DND-41 (cell line): ENCODE measurements around the gene MLH1.
"Not testable (repeated sequence)": the region's sequence is repeated elsewhere in the genome, so short reads cannot be mapped to it uniquely, and the experiment has no call there.

Source experiments
- ATAC-seq: fragments of 200-7000 bp; cut with Tn5 transposase; 3 replicates; pipeline ENCODE4 v1.9.1; 2021; ENCODE audit warnings: low read depth; ENCODE audit not compliant: insufficient read depth
- DNase-seq: peaks from one replicate; pipeline ENCODE4 v3.0.0-alpha.2; 2020
- H2AFZ ChIP-seq: 2 replicates; pipeline ENCODE4 v1.6.0; 2012; ENCODE audit warnings: low read depth, low read length
- H3K27ac ChIP-seq: 2 replicates; pipeline ENCODE4 v1.5.1; 2012; ENCODE audit warnings: low read length, inconsistent platforms
- H3K27me3 ChIP-seq: fragments of 200-600 bp; sonication (generic); 2 replicates; pipeline ENCODE4 v1.6.0; 2012; ENCODE audit warnings: low read length, mild to moderate bottlenecking, inconsistent platforms; ENCODE audit not compliant: insufficient read depth, poor library complexity
- H3K36me3 ChIP-seq: 2 replicates; pipeline ENCODE4 v1.5.1; 2012; ENCODE audit warnings: low read length, inconsistent platforms; ENCODE audit not compliant: insufficient read depth
- H3K4me1 ChIP-seq: 2 replicates; pipeline ENCODE4 v1.5.1; 2012; ENCODE audit warnings: mild to moderate bottlenecking, low read length; ENCODE audit not compliant: insufficient read depth
- H3K4me2 ChIP-seq: 2 replicates; pipeline ENCODE4 v1.6.0; 2012; ENCODE audit warnings: mild to moderate bottlenecking, moderate library complexity, low read length, inconsistent platforms; ENCODE audit not compliant: insufficient read depth
- H3K4me3 ChIP-seq, 2 experiments: fragments of 200-600 bp in 1 of 2; shearing (Covaris generic) in 1 of 2; 2 replicates each; pipeline ENCODE4 v1.5.1; 2012 to 2016; ENCODE audit warnings: inconsistent platforms in 2 of 2, low read length in 2 of 2, mild to moderate bottlenecking in 2 of 2, low read depth in 1 of 2, moderate library complexity in 1 of 2
- H3K79me2 ChIP-seq: 2 replicates; pipeline ENCODE4 v1.6.0; 2012; ENCODE audit warnings: low read length, inconsistent platforms; ENCODE audit not compliant: insufficient read depth
- H3K9ac ChIP-seq: 2 replicates; pipeline ENCODE4 v1.6.0; 2012; ENCODE audit warnings: low read depth, mild to moderate bottlenecking, inconsistent platforms, low read length, moderate library complexity
- H3K9me3 ChIP-seq: 2 replicates; pipeline ENCODE4 v1.5.1; 2012; ENCODE audit warnings: low read length, moderate library complexity, mild to moderate bottlenecking, inconsistent platforms; ENCODE audit not compliant: insufficient read depth, severe bottlenecking
- H4K20me1 ChIP-seq: 2 replicates; pipeline ENCODE4 v1.6.0; 2012; ENCODE audit warnings: low read length; ENCODE audit not compliant: insufficient read depth
- CTCF ChIP-seq: IDR thresholded peaks from 2 replicates; pipeline ENCODE4 v1.5.1; 2012; ENCODE audit warnings: borderline replicate concordance, low read length, moderate library complexity, mild to moderate bottlenecking; ENCODE audit not compliant: poor library complexity, severe bottlenecking; ENCODE audit errors: extremely low read depth
- EZH2 ChIP-seq: IDR thresholded peaks from 3 replicates; pipeline ENCODE4 v1.6.1; 2012; ENCODE audit warnings: borderline replicate concordance, low read depth, mild to moderate bottlenecking, moderate library complexity, low read length, inconsistent platforms; ENCODE audit not compliant: severe bottlenecking

Gene MLH1

DNA sequence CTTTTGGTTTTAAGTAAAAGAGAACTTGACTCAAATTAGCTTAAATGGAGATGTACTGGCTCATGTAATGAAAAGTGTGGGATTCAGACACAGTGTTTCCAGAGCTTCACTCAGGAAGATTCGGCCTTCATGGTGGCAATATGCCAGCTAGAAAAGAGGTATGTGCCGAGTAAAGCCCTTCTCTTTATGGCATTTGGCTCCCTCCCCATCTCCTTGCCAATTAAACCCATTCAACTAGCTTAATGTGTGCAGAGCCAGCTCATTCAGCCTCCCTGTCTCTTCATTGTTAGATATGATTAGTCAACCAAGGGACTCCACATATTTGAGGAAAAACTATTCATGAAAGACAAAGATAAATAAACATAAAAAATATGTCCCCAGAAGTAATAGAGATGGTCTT, 33.5 kb upstream of the MLH1 start:
- no peak for DNase-seq

GRCh38 chr3:36960502-36960901, 32.8 kb upstream of the MLH1 start:
- H3K4me2 ChIP-seq, result no peak overlapping the region
- H3K9me3 ChIP-seq, result no peaks in the 10 kb centered on the region
- no peaks in the 10 kb centered on the region for H4K20me1 ChIP-seq
- H3K27me3 ChIP-seq, result no peaks in the 10 kb centered on the region
- TF ChIP-seq CTCF (no peak), EZH2 (no peak)
- no peaks in the 10 kb centered on the region for H3K79me2 ChIP-seq
- no peak for ATAC-seq
- H3K4me1 ChIP-seq, result peaks cover 15% of the 10 kb centered on the region; the same call in 1 of the 2 replicates
- DNase-seq, result no peak
- no peak overlapping the region for H3K9ac ChIP-seq
- no peak overlapping the region for H2AFZ ChIP-seq
- H3K27ac ChIP-seq, result no peak overlapping the region
- H3K36me3 ChIP-seq, result no peaks in the 10 kb centered on the region
- no peak overlapping the region for H3K4me3 ChIP-seq

More for the DNA sequence above, 33.5 kb upstream of the MLH1 start:
- Histone ChIP-seq H3K4me2 (no peak overlapping the region), H3K36me3 (no peaks in the 10 kb centered on the region), H3K27me3 (no peaks in the 10 kb centered on the region), H3K4me1 (peaks cover 15% of the 10 kb centered on the region; the same call in 1 of the 2 replicates), H3K9ac (no peak overlapping the region), H3K4me3 (no peak overlapping the region), H3K9me3 (no peaks in the 10 kb centered on the region), H3K79me2 (no peaks in the 10 kb centered on the region), H2AFZ (no peak overlapping the region), H3K27ac (no peak overlapping the region), H4K20me1 (no peaks in the 10 kb centered on the region)
- TF ChIP-seq CTCF, result no peak
- TF ChIP-seq EZH2, result no peak
- ATAC-seq, result no peak

GRCh38 chr3:36963008-36963407, 30.3 kb upstream of the MLH1 start:
- H3K36me3 ChIP-seq, result not testable (repeated sequence)

DNA sequence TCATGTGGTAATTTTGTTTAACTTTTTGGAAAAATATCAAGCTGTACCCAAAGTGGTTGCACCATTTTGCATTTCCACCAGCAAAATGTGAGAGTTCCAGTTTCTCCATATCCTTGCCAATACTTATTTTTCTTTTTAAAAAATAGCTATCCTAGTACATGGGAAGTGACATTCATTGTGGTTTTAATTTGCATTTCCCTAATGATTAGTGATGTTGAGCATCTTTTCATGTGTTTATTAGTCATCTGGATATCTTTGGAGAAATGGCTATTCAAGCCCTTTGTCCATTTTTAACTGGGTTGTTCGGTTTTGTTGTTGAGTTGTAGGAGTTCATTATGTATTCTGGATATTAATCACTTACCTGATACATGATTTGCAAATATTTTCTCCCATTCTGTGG, 29.0 kb upstream of the MLH1 start:
- H4K20me1 ChIP-seq, result no peaks in the 10 kb centered on the region
- H3K79me2 ChIP-seq, result no peaks in the 10 kb centered on the region
- H3K9me3 ChIP-seq, result no peaks in the 10 kb centered on the region
- no peak overlapping the region for H3K4me2 ChIP-seq
- H3K9ac ChIP-seq, result no peak overlapping the region
- no peak for DNase-seq
- ATAC-seq, result no peak
- TF ChIP-seq CTCF (no peak), EZH2 (no peak)
- H3K4me3 ChIP-seq, result no peak overlapping the region
- H3K27ac ChIP-seq, result no peak overlapping the region
- H2AFZ ChIP-seq, result no peak overlapping the region; the same call in 1 of the 2 replicates
- H3K36me3 ChIP-seq, result no peaks in the 10 kb centered on the region
- H3K27me3 ChIP-seq, result no peaks in the 10 kb centered on the region
- peaks cover 8% of the 10 kb centered on the region for H3K4me1 ChIP-seq

More at GRCh38 chr3:36963008-36963407, 30.3 kb upstream of the MLH1 start:
- not testable (repeated sequence) for ATAC-seq, H4K20me1 ChIP-seq, H3K79me2 ChIP-seq, H2AFZ ChIP-seq, H3K27ac ChIP-seq, H3K9me3 ChIP-seq, DNase-seq, H3K4me2 ChIP-seq, H3K4me3 ChIP-seq, H3K4me1 ChIP-seq, H3K9ac ChIP-seq, H3K27me3 ChIP-seq
